Myocyte (in vitro differentiated cells): Measurements from ENCODE around the gene MRPL22. TPM values are rescaled to one million over a fixed set of nuclear protein-coding genes. Genes with fewer than 3 reads are reported as not detected.
A peak's percentile ranks its signal among the peaks of the same experiment; 100 is the strongest.
"Not testable (repeated sequence)": the region's sequence is repeated elsewhere in the genome, so short reads cannot be mapped to it uniquely, and the experiment has no call there.

Experiments
- DNase-seq: peaks from one replicate; pipeline ENCODE4 v3.0.0-alpha.2; 2012; ENCODE audit warnings: low read depth
- polyA plus RNA-seq: library from polyadenylated mRNA; unstranded; fragments of >200 nt; gene quantifications from one replicate; pipeline ENCODE4 v1.2.1, GENCODE V29; 2012; ENCODE audit warnings: missing spikeins
- total RNA-seq: library from RNA; depleted of rRNA; stranded (reverse); fragments of >200 nt; gene quantifications from 2 replicates; pipeline ENCODE4 v1.2.3, GENCODE V29; 2014

MRPL22 gene
- 9.3 and 11.4 TPM in 2 replicates for total RNA-seq
- 44.2 TPM for polyA plus RNA-seq

GRCh38 chr5:154940772-154941620, at the start of gene MRPL22:
Gene MRPL22, plus strand, starts transcription at chr5:154941073. Its CDS starts 38 bp downstream, at chr5:154941111.
- DNase-seq = peak; percentile 96

- DNase-seq = no peak
These were observed 48.5 kb upstream of the MRPL22 start for GRCh38 chr5:154892369-154892771.

DNA sequence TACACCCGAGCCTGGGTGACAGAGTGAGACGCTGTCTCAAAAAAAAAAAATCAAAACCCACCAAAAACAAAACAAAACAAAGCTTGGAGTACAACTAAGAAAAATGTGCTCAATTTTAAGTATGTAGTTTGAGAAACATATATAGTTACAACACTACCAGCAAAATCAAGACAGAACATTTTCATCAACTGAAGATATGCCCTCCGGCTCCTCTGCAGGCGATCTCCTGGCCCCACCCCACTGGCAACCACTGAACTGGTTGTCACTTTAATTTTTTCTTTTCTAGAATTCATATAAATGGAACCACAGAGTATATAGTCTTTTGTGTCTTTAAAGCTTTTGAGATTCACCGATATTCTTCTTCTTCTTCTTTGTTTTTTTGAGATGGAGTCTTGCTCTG, 47.5 kb upstream of the MRPL22 start:
- DNase-seq = no peak

- DNase-seq = no peak
These were observed 45.0 kb upstream of the MRPL22 start for GRCh38 chr5:154895606-154896561.

- DNase-seq = no peak
These were observed 44.2 kb upstream of the MRPL22 start for GRCh38 chr5:154896562-154897165.

DNA sequence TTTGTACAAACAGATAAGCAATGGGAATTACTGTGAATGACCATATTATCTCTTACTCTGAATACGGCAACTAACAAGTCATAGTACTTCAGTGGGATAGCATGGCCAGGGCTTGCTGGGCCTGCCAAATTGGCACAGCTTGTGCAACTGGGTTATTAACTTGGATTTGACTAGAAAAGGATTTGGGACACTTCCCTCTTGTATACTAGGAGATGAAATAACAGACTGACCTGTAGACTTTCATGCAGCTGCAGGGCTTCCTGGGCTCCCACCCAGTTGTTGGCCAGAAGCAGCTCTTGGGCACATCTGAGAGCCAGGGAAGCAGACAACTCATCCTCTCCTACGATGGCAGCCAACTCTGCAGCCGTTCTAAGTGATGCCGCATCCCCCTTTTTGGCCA, 42.7 kb upstream of the MRPL22 start:
- no peak for DNase-seq

DNA sequence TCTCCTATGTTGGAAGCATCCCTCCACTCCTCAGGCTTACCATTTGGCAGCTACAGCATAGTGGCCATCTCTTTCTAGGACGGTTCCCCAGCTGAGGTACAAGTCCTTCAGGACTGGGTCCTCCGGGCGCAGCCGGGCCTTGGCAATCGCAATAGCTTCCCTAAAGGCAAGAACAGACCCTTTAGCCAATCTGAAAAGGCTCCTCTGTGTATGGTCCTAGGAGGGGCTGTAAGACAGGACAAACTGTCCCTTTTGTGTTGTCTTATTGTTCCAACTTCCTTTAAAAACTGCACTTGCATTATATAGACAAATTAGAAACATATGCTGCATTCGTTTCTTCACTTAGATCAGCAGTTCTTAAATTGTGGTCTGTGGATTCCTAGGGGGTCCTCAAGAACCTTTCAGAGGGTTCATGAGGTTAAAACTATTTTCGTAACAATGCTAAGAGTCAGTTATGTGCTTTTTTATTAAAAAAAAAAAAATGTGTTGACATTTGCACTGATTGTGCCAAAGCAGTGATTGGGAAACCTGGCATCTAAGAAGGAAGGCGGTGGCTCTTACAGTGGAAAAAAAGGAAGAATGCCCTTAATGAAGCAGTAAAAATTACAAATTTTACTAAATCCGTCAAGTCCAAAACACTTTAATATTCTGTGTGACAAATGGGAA, 41.6 kb upstream of the MRPL22 start:
- no peak for DNase-seq

- DNase-seq = peak; percentile 7
These were observed 40.8 kb upstream of the MRPL22 start for GRCh38 chr5:154900066-154900465.

- DNase-seq = peak; percentile 59
These were observed 39.6 kb upstream of the MRPL22 start for GRCh38 chr5:154901276-154901675.

DNA sequence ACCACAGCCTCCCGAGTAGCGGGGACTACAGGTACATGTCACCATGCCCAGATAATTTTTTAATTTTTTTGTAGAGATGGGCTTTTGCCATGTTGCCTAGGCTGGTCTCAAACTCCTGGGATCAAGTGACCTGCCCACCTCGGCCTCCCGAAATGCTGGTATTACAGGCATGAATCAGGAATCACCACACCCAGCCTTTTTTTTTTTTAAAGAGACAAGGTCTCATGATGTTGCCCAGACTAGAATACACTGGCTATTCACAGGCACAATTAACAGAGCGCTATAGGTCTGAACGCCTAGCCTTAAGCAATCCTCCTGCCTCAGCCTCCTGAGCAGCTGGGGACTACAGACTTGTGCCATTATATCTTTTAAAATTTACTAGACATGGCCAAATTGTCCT, 39.0 kb upstream of the MRPL22 start:
- DNase-seq = no peak

DNA sequence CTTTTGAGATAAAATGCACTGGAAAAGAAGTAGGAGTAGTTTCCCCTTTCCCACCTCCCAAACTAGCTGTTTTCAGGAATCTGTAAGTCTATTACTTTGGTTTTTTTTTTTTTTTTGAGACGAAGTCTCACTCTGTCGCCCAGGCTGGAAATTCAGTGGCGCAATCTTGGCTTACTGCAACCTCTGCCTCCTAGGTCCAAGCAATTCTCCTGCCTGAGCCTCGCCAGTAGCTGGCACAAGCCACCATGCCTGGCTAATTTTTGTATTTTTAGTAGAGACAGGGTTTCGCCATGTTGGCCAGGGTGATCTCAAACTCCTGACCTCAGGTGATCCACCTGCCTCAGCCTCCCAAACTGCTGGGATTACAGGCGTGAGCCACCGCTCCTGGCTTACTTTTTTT, 35.3 kb upstream of the MRPL22 start:
- not testable (repeated sequence) for DNase-seq

DNA sequence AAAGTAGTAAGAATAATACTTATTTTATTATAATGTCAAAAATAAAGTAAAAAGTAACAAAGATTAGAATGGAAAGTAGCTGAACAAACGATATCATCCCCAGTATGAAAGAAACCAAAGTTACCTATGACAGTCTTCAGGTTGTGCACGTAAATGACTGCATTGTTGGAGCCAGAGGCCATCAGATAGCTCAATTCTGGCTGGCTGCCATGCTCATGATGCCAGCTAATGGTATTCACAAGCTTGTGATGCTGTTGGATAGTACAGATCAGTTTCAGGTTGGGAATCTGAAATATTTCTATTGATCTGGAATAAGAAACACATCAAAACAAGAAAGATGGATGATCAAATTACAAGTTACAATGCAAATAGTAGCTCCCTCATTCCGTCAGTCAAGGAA, 24.0 kb upstream of the MRPL22 start:
- no peak for DNase-seq

- no peak for DNase-seq
These were observed 23.1 kb upstream of the MRPL22 start for GRCh38 chr5:154917757-154918156.

GRCh38 chr5:154923441-154924430, 17.1 kb upstream of the MRPL22 start:
- no peak for DNase-seq

- no peak for DNase-seq
These were observed 7.3 kb upstream of the MRPL22 start for GRCh38 chr5:154933537-154933936.

DNA sequence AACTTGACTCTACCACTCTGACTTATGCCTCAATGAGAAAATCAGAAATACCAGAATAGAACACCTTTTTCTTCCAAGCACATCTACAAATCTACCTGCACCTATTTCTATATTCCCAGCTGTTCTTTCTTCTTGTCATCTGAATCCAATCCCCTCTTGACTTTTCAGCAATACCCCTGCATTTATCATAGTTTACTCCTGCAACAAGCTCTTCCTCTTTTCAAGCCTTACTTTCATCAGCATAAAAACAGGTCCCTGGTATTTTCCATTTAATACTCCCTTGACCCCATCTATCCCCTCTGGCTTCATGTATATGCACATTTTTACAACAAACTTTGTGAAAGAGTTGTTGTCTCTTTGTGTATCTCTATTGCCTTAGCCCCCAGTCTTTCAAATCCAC, 6.0 kb upstream of the MRPL22 start:
- DNase-seq = no peak

DNA sequence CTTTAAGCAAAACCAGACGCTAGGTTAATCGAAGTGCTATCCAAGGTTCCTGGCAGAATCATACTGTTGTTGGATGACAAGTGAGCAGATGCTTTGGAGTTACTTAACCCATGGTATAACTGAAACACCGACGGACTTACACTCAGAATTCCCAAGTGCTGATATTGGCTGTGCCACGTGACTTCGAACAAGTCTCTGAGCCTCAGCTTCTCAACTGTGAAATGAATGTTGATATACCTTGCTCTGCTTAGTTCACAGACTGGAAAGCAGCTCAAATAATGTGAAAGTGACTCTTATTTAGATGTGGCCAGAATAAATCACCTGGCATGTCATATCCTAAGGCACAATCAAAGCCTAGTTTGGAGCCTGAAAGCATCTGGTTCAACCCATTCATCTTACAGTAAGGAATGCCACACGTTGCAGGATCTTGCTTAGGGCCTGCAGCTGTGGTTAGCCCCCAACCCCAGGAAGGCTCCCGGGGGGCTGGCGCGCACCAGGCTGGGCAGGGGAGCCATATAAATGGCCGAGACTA, 3.6 kb upstream of the MRPL22 start:
- DNase-seq = no peak

GRCh38 chr5:154937718-154938466, 3.0 kb upstream of the MRPL22 start, which contains the start of gene GEMIN5:
Gene GEMIN5, minus strand, starts transcription at chr5:154938211. Its CDS starts 78 bp downstream, at chr5:154938133.
- DNase-seq = peak; percentile 87

DNA sequence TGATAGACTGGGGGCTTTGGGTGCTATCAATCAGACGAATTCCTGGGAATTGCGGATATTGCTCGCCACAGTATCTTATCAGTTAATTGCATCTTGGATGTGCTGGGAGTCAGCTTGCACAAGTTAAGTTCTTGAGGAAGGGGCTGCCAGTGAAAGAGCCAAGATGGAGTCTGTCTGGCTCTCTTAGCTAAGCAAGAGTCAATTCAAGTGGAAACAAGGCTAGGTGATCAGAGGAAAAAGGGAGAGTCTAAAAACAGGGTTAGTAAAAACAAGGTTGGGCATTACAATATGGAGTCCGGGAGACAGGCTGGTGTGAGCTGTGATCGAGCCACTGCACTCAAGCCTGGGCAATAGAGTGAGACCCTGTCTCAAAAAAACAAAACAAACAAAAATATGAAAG, 1.5 kb upstream of the MRPL22 start:
- DNase-seq = not testable (repeated sequence)
